Fibroblast of skin of left quadriceps (primary cell): ENCODE results near the gene RETREG2.

Source experiments
- DNase-seq, 2 experiments: peaks; one replicate each; pipeline ENCODE4 v3.0.0-alpha.2; 2013; ENCODE audit warnings: low read depth in 2 of 2

Gene RETREG2, protein sequence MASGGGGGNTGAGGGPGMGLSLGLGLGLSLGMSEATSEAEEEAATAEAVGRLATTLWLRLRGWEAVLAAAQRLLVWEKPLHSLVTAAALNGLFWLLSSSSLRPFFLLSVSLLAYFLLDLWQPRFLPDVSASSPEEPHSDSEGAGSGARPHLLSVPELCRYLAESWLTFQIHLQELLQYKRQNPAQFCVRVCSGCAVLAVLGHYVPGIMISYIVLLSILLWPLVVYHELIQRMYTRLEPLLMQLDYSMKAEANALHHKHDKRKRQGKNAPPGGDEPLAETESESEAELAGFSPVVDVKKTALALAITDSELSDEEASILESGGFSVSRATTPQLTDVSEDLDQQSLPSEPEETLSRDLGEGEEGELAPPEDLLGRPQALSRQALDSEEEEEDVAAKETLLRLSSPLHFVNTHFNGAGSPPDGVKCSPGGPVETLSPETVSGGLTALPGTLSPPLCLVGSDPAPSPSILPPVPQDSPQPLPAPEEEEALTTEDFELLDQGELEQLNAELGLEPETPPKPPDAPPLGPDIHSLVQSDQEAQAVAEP

DNA sequence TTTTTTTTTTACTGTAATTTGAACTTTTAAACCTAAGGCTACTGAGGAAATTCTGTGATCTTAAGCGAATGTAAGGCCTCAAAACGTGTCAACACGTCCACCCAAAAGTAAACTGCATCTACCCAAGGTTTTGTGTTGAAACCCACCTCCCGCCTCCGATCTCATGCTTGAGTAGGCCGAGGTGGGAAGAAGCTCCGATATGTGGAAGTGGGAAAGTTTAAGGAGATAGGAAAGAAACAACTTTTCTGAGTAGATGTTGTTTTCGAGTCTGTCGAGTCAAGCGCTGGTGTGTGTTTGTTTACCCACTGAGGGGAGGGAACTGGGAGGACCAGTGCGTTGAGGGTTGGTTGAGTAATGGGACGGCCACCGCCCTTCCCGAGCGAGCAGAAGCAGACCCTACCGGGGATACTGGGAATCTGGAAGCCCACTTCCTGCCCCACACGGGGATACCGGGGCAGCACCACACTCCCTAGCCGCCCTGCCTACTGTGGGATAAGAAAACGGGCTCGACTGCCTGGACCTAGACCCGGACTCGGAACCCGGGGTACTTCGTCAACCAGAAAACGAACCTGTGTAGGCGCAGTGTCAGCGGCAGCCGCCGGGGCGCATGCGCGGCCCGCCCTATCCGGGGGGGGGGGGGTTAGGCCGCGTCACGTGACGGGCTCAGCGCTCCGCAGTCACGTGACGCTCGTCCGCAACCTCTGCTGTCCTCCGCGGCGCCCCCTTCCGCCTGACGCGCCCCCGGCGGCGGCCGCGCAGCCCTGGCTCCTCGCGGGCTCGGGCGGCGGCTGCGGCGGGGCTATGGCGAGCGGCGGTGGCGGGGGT, at the start of gene RETREG2:
RETREG2 (plus strand) TSS at position 724 of the 825 bp plus-strand sequence; CDS start at position 802, 78 bp downstream.
- DNase-seq: peak; percentile 57 to 68

DNA sequence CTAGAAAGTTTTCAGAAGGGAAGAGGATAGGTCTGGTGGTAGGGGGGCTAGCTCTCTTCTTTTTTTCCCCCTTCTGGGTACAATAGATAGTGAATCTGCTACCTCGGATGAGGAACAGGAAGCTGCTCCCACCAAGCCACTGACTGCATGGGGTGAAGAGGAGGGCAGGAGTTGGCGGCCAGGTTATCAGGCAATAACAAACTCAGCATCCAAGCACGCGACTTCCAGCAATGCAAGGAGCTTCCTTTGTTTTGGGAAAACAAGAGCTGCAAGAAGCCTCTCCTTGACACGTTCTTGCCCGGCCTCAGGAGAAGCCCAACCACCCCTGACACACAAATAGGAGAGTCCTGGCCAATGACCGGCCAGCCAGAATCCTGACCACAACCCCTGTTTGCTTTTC, 49.7 kb upstream of the RETREG2 start:
- no peak for DNase-seq

DNA sequence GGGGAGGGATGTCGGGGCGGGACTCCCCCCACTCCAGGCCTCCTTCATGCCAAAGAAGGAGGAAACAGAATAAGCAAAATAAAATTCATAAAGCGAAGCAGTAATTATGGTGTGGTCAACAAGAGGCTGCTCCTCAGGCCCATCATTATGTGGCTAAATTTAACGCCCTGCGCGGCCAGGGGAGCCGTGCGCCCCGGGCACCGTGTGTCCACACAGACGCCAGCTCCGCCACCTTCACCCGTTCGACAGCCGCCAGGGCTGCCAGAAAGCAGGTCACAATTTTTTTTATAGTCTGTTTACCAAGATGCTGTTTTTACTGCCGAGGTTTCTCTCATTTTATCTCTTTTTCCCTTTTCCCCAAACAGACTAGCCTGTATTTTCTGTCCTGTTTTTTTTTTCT, 48.5 kb upstream of the RETREG2 start:
- DNase-seq: no peak

DNA sequence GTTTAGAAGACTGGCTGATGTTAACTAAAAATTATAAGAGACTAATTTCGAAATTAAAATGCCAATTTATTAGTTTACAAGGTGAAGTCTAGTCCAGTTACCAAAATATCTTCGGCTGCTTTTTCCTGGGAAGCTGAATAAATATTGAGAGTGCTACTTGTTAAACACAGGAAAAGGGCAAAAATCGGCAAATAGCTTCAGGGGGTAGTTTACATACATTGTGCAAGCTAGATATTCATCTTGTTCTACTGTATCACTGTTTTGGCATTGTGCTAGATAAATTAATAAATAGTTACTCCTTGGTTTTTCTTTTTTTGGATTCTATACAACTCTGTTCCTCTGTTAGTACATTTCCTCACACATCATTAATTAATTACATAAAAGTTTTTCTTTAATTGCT, 46.7 kb upstream of the RETREG2 start:
- no peak for DNase-seq

DNA sequence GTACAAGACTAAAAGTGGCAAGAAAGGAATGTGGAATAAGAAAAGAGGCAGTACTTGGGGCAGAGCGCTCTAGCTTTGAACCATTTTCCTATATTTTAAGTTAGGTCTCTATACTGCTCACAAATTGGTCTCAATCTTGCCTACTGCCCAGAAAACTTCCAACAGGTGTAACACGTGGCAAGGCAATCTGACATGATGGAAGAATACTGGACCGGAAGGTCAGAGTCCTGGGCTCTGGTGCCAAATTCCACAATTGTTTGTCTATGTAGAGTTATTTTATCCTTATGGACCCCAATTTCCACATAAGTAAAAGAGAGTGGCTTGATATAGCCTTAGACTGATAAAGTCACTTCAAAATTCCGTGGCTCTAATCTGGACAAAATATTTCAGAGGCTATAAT, 46.3 kb upstream of the RETREG2 start:
- no peak for DNase-seq

DNA sequence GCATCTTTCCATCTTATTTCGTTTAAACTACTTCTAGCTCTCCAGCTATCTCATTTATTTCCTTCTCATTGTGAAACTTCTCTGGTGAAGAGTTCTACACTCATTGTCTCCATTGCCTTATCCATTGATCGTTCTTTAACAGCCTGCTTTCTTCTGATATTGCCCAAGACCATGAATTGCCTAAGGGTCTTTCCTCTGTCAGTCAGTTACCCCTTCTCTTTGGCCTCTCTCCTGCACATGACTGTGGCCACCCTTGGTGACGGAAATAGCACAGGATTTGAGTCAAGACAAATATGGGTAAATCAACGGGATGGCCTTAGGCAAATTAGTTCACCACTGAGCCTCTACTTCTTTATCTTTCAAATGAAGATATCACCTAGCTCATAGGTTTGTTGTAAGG, 44.1 kb upstream of the RETREG2 start:
- no peak for DNase-seq

DNA sequence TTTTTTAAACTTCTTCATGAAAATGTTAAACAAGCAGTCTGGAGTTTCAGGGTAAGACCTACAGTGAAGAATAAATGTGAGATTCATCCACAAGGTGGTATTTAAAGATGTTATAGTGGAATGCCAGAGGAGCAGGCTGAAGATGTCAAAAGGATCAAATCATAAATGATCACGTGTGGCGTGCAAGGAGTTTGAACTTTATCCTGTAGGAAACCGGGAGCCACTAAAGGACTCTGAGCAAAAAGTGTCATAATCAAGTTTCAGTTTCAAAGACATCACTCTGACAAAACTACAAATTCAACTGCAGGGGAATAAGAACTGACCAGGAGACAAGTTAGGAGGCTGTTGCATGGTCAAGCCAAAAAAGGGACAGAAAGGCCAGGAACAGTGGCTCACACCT, 37.4 kb upstream of the RETREG2 start:
- DNase-seq: no peak

DNA sequence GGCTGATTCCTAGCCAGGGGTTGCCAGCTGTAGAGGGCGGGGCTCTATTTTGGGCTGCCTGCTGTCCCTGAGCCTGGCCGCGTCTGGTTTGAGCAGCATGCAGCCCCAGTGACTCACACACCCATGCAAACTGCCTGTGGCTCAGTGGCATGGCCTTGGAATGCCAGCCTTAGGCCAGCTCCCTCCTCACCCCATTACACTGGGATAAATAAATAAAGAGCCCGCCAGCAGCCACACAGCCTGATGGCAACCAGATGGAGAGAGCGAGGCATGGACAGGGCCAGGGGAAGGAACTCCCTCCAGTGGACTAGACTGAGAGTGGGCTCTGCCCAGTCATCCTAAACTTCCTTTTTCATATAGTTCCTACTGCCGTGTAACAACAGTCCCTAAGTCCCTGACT, 35.7 kb upstream of the RETREG2 start:
- DNase-seq: no peak

DNA sequence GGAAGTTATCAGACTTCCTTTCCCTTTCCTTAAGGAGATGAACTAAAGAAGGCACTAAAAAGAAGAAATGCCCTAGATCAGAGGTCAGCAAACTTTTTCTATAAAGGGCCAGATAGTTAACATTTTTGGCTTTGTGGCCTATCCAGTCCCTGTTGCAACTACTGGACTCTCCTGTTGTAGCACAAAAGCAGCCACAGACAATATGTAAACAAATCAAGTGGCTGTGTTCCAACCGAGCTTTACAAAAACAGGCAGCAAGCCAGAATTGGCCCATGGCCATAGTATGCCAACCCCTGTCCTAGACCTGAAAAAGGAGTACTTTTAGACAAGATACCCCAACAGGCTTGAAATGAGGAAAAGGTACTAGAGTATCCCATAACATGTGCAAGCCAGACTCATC, 28.4 kb upstream of the RETREG2 start:
- DNase-seq: no peak

DNA sequence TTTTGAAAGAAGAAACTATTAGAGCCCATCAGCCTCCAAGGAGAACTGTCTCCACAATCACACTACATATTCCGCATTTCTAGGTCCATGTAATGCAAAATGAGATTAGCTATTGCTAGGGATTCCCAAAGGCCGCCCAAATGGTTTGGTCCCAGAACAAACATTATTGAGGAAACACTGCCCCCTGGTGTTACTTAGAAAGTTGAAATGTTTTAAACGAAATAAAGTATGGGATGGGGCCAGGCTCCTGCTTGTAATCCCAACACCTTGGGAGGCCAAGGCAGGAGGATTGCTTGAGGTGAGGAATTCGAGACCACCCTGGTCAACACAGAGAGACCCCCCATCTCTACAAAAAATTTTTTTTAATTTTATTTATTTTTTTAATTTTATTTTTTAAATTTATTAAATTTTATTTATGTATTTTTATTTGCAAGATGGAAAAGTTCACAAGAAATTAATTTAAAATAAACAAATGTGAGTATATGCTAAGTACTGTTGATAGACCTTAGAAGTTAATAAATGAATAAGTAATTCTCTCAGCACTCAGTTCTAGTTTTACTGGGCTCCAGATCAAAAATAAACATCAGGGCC, 22.9 kb upstream of the RETREG2 start:
- peak; percentile 40 to 57 for DNase-seq

DNA sequence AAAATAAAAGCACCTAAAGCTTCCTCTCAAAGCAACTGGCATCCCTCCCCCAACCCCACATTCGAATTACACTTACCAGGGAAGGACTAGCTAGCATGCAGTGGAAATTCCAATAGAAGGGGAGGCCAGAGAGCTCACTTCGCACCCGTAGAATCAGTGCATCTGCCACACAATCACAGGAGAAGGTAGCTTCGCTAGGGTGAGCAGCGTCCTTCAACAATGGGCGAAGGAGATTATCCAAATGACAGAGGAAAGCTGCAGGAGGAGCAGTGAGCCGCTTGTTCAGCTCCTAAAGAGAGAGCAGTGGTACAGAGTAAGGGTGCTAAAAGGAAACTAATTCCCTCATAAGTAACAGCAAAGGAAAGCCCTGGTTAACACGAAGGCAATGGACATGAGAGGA, 20.7 kb upstream of the RETREG2 start:
- no peak for DNase-seq

DNA sequence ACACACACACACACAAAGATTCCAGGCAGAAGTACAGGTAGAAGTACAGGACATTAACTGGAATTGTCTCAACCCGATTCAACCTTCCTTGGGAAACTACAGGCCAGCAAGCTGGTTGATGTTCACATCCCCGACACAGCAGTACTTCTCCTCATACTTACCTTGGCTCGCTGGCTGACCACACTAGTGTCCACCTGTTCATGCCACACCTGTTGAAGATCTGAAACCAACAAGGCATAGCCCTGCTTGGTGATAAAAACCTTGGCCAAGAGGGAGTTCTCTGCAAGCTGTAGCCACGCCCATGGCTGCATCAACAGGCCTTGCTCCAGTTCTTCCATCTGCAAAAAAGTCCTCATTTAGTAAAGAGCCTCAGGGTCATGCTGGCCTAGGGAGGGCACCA, 20.1 kb upstream of the RETREG2 start:
- DNase-seq: no peak

DNA sequence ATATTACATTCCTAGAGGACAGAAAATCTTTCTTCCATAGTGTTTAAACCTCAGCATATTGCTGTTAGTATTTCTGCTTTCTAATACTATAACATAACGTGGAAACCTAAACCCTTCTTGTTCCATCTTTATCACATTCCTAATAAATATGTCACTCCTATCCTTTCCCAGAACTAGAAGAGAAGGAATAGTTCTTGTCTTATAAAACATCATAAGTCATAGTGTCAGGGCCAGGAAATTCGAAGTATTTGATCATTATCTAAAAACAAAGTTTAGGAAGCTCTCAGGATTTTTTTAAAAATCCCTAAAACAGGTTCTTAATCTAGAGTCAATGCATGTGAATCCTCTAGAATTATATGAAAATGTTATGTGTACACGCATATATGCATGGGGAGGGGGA, 19.5 kb upstream of the RETREG2 start:
- DNase-seq: no peak

DNA sequence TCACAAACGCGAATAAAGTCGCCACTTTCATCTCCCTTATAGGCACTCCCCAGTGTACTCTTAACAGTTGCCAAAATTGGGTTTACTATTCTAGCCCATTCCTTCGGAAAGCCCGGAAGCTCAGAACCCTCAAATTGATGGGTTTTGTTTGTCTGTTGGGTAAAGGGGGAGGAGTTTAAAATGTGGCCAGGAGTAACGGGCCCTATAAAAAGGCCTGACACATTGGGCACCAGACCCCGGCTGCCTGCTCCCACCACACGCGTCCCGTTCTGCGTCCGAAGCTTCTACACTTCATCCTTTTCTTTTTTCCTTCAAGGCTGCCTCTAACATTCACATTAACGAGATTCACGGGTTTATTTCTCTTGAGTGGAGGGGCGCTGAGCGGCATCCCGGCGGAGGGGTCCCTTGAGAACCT, 18.3 kb upstream of the RETREG2 start:
- no peak for DNase-seq

DNA sequence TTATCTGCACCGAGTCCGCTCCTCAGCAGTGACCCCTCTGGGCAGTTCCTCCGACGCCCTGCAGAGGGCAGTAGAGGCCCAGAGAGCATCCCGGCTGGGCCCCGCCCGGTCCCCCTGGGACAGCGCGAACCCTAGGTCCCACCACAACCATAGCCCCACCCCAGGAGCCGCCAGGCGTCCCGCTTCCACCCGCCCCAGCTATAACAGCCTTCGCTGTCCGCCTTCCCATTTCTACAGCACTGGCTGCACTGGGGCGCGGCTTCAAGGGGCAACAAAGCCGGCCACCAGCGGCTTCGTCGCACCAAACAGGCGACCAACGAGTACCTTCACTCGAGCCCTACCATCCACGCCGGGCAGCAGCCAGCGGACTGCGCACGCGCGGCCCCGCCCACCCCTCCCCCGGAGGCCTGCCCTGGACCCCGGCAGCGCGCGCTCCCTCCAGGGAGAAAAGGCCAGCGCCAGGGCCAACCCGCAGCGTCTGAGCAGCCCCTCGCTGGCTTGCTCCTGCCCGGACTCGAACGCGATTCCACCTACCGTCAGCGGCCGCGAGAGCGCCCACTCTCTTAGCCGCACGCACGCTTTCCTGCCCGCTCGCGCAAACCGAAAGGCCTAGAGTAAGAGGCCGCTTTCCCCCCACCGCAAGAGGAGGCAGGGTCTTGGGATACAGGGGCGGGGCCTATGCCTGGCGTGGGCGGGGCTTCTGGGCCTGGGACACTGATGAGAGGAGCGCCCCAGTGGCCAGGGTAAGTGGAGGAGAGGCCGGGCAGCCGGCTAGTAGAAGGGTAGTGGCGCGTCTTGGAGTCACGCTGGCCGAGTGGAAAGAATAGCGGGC, 17.7 kb upstream of the RETREG2 start, which contains the start of gene NHEJ1:
NHEJ1 (minus strand) TSS at position 630 of the 832 bp plus-strand sequence. CDS start 2,453 bp downstream, outside the sequence.
- DNase-seq: peak; percentile 85 to 86

DNA sequence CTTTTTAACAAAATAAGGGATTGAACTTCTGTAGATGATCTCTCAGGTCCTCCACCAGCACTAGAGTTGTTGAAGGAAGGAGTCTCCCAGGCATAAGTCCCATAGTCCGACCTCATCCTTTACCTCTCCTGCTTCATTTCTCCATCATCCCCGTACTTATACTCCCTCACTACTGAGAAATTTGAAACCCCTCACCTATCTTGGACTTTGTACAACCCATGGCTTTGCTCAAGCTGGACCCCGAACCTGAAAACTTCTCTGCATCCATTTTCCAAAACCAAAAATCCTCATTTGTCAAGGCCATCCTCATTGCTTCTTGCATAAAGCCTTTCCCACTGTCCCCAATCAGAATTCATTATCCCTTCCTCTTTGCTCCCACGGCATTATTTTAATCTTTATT, 17.0 kb upstream of the RETREG2 start:
- no peak for DNase-seq

DNA sequence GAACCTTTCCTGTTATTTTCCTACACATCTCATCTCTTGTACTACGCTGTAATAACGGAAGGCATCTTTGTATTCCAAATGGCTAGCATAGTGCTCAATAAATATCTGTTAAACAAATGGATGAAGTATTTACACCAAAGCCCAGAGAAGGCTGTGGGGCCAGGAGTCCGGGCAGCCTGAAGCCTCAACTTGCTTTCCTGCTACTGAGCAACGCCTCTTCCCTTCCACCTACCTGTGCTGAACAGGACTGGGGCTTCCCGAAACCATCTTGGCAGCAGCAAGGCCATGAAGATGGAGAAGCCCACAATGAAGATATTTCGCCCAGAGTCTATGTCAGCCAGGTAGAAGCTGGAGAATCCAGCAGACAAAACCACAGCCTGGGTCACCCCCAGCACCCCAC, 14.9 kb upstream of the RETREG2 start:
- DNase-seq: no peak

DNA sequence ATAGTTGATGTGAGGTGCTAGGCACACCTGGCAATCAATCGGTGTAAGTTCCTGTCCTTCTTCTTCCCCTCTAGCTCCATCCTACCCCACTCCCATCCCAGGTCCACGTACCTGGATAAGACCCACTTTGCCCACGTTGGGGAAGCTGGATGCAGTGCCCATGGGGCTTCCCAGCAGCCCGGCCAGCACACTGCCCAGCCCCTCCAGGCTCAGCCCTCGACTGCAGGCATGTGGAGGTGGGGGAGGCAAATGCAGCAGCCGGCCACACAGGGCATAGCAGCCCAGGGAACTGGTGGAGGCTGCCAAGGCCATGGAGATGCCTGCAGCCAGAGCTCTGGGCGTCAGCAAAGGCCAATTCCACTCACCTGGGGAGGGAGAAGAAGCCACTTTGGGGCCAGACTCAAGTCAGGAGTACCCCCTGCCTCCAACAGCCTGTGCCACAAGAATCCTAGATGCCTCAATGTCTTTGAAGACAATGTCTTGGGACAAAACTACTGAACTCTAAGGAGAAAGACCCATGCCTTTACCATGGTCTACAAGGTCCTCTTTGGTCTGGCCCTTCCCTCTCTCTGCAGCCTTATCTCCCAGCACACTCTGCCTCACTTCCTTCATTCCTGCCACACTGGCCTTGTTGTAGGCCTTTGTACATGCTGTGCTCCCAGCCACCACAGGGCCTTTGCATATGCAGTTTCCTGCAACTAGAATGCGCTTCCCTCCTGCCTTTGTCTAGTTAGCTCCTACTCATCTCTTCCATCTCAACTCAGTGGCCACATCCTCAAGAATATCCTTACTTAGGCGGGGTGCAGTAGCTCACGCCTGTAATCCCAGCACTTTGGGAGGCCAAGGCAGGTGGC, 12.8 kb upstream of the RETREG2 start:
- DNase-seq: no peak

DNA sequence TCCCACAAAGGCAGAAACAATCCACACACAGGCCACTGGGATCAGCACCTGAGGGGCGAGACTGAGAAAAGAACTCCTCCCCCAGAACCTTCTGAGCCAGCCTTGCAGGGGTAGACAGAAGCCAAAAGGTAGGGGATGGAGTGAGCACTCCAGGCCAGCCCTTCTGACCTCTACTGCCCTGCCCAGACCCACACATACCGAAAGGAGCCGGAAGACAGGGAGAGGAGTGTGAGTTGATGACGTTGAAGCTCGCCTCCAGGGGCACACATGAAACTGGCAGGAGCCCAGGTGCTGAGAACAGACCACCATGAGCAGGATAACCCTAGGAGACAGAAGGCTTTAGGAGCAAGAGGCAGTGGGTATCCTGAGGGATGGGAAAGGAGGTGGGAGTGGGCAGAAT, 10.1 kb upstream of the RETREG2 start:
- no peak for DNase-seq

DNA sequence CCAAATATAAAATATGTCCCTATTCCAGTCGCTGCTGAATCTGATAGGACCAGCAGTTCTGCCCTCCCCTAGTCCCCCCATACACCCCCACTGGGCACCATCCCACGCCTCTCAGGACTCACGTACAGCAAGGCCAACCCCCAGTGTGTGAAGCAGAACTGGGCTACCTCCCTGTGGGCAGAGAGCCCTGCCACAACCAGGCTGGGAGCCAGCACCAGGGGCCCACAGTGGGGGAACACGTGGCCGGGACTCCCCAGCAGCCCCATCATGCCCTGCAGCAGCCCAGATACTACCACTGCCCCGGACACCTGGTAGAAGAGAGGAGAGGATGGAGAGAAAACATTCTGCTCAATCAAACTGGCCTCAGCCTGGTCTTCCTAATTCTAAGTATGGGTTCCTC, 9.5 kb upstream of the RETREG2 start:
- no peak for DNase-seq
